Right lobe of liver (tissue), 4 donors: ENCODE measurements around the gene ACTL9.

ENCODE experiments used
- CTCF ChIP-seq, 4 donors: fragments of 200-600 bp in 3 of 4; fragments of 450-650 bp in 1 of 4; IDR thresholded peaks; one replicate each; pipeline versions ENCODE4 v1.5.1 to v1.8.0; 2016 to 2022; ENCODE audit warnings: antibody characterized with exemption in 4 of 4, mild to moderate bottlenecking in 2 of 4
- POLR2A ChIP-seq: fragments of 450-650 bp; IDR thresholded peaks from one replicate; pipeline ENCODE4 v1.6.1; 2017; ENCODE audit warnings: antibody characterized with exemption, mild to moderate bottlenecking
- donor health status: DM: no; HTN: no; CAD: no.
- donor health status: DM: no; HTN: no; CAD: no.
- donor health status: DM: no; HTN: yes; CAD: no.

- TF ChIP-seq CTCF (IDR thresholded peaks at IDR 0.05) (no peak), POLR2A (no peak)
Observed at GRCh38 chr19:8703223-8703622, 4.6 kb upstream of the ACTL9 start.
